ENCODE results near the gene CABP1.

DNA sequence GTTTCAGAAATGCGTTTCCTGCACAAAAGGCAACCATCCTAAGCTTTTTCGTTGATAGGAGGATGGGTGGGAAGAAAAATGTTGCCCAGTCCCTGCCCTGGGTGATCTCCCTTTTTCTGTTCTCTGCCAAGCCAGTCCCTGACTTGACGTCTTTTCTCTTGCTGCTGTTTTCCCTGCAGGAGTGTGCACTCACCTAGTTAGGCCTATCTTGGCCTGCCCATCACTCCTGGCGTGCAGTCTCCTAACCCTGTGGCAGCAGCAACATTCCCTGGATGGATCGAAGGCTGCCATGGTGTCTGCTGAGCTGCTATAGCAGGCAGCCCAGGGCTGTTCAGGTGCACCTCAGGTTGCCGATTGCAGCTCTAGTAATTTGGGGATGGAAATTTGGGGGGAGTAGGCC, 71.0 kb downstream of the CABP1 start:
- TF ChIP-seq, protein P1, sequence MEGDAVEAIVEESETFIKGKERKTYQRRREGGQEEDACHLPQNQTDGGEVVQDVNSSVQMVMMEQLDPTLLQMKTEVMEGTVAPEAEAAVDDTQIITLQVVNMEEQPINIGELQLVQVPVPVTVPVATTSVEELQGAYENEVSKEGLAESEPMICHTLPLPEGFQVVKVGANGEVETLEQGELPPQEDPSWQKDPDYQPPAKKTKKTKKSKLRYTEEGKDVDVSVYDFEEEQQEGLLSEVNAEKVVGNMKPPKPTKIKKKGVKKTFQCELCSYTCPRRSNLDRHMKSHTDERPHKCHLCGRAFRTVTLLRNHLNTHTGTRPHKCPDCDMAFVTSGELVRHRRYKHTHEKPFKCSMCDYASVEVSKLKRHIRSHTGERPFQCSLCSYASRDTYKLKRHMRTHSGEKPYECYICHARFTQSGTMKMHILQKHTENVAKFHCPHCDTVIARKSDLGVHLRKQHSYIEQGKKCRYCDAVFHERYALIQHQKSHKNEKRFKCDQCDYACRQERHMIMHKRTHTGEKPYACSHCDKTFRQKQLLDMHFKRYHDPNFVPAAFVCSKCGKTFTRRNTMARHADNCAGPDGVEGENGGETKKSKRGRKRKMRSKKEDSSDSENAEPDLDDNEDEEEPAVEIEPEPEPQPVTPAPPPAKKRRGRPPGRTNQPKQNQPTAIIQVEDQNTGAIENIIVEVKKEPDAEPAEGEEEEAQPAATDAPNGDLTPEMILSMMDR (IDR thresholded peaks at IDR 0.05; ENCODE audit: insufficient read depth, low read length, poor library complexity, severe bottlenecking) = no peak
- no peak for TF ChIP-seq EZH2phosphoT487 (conservative IDR thresholded peaks at IDR 0.05; ENCODE audit: low read length)

Data from SU-DHL-6 (cell line).